Measurements from ENCODE around the gene MGAT5B.

The MGAT5B gene

GRCh38 chr17:76879691-76880090 is 11.5 kb downstream of the MGAT5B start:
- no peak for DNase-seq

- no peak for DNase-seq
These were observed 12.1 kb downstream of the MGAT5B start for GRCh38 chr17:76880268-76880667.

- DNase-seq: no peak
These were observed 12.8 kb downstream of the MGAT5B start for GRCh38 chr17:76880971-76881370.

- DNase-seq: no peak
These were observed 13.2 kb downstream of the MGAT5B start for GRCh38 chr17:76881408-76881807.

GRCh38 chr17:76881966-76882365 is 13.8 kb downstream of the MGAT5B start:
- no peak for DNase-seq

GRCh38 chr17:76883744-76884525 is 15.7 kb downstream of the MGAT5B start:
- no peak for DNase-seq

- no peak for DNase-seq
These were observed 17.0 kb downstream of the MGAT5B start for GRCh38 chr17:76884995-76885893.

- no peak for DNase-seq
These were observed 17.7 kb downstream of the MGAT5B start for GRCh38 chr17:76885894-76886290.

GRCh38 chr17:76886395-76886794 is 18.2 kb downstream of the MGAT5B start:
- DNase-seq: no peak

- no peak for DNase-seq
These were observed 19.6 kb downstream of the MGAT5B start for GRCh38 chr17:76887802-76888201.

- DNase-seq: no peak
These were observed 20.5 kb downstream of the MGAT5B start for GRCh38 chr17:76888661-76889060.

- no peak for DNase-seq
These were observed 21.1 kb downstream of the MGAT5B start for GRCh38 chr17:76889323-76889722.

- no peak for DNase-seq
These were observed 24.1 kb downstream of the MGAT5B start for GRCh38 chr17:76892329-76892728.

GRCh38 chr17:76893623-76894334 is 25.6 kb downstream of the MGAT5B start:
- no peak for DNase-seq

GRCh38 chr17:76894842-76895241 is 26.6 kb downstream of the MGAT5B start:
- no peak for DNase-seq

- DNase-seq: no peak
These were observed 28.8 kb downstream of the MGAT5B start for GRCh38 chr17:76897023-76897422.

- DNase-seq: no peak
These were observed 31.2 kb downstream of the MGAT5B start for GRCh38 chr17:76899414-76899813.

GRCh38 chr17:76900723-76901122 is 32.5 kb downstream of the MGAT5B start:
- DNase-seq: no peak

- no peak for DNase-seq
These were observed 33.5 kb downstream of the MGAT5B start for GRCh38 chr17:76901542-76902197.

GRCh38 chr17:76902476-76902875 is 34.3 kb downstream of the MGAT5B start:
- no peak for DNase-seq

- DNase-seq: no peak
These were observed 35.4 kb downstream of the MGAT5B start for GRCh38 chr17:76903631-76904030.

GRCh38 chr17:76904116-76904515 is 35.9 kb downstream of the MGAT5B start:
- no peak for DNase-seq

GRCh38 chr17:76905036-76905435 is 36.8 kb downstream of the MGAT5B start:
- no peak for DNase-seq

Data from inflammatory macrophage (primary cell).